Vagina (tissue), 2 donors: ENCODE measurements around the gene RALGAPA2. TPM values are rescaled to one million over a fixed set of nuclear protein-coding genes. Genes with fewer than 3 reads are reported as not detected.

Source experiments
- DNase-seq, 2 donors: peaks; one replicate each; pipeline ENCODE4 v3.0.0-alpha.2; 2017; ENCODE audit errors: extremely low spot score in 2 of 2
- H3K27ac ChIP-seq: fragments of 200-600 bp; sonication (generic); one replicate; pipeline ENCODE4 v1.5.1; 2019
- H3K27me3 ChIP-seq: fragments of 200-600 bp; sonication (generic); one replicate; pipeline ENCODE4 v1.5.1; 2019
- H3K36me3 ChIP-seq, 2 donors: fragments of 200-600 bp; sonication (generic); one replicate each; pipeline ENCODE4 v1.5.1; 2017 to 2019
- H3K4me1 ChIP-seq: fragments of 200-600 bp; sonication (generic); one replicate; pipeline ENCODE4 v1.5.1; 2019
- H3K4me3 ChIP-seq, 2 donors: fragments of 200-600 bp; sonication (generic); 1 replicate in 1 of 2; 2 replicates in 1 of 2; pipeline ENCODE4 v1.5.1; 2016 to 2019
- H3K9me3 ChIP-seq: fragments of 200-600 bp; sonication (generic); one replicate; pipeline ENCODE4 v1.5.1; 2019
- POLR2A ChIP-seq, 2 donors: fragments of 450-650 bp; IDR thresholded peaks; one replicate each; pipeline ENCODE4 v1.6.1; 2017; ENCODE audit warnings: antibody characterized with exemption in 2 of 2, mild to moderate bottlenecking in 2 of 2, moderate library complexity in 2 of 2
- POLR2AphosphoS5 ChIP-seq, 2 donors: sonication (generic); formaldehyde crosslinking; IDR thresholded peaks; one replicate each; pipeline ENCODE4 v1.9.0; 2017; ENCODE audit warnings: antibody characterized with exemption in 2 of 2, mild to moderate bottlenecking in 2 of 2, low read depth in 1 of 2; ENCODE audit not compliant: insufficient read depth in 1 of 2
- intact Hi-C: fragments of 100-400 bp; cut with DNase I; formaldehyde crosslinking; loops from one replicate; pipeline ENCODE4 v1.15.1; 2023
- total RNA-seq: library from RNA; depleted of rRNA; stranded (reverse); fragments of >200 nt; gene quantifications from one replicate; pipeline ENCODE4 v1.2.3, GENCODE V29; 2016
- TF ChIP-seq, protein P1 (sequence below), 3 experiments: fragments of 450-650 bp in 2 of 3; fragments of 200-600 bp in 1 of 3; sonication (generic) in 1 of 3; IDR thresholded peaks; one replicate each; pipeline ENCODE4 v1.5.1; 2017 to 2019; ENCODE audit warnings: antibody characterized with exemption in 3 of 3, mild to moderate bottlenecking in 2 of 3, moderate library complexity in 2 of 3

RALGAPA2 gene
- total RNA-seq, 1 donor from 2014 or later, result 31.9 TPM

DNA sequence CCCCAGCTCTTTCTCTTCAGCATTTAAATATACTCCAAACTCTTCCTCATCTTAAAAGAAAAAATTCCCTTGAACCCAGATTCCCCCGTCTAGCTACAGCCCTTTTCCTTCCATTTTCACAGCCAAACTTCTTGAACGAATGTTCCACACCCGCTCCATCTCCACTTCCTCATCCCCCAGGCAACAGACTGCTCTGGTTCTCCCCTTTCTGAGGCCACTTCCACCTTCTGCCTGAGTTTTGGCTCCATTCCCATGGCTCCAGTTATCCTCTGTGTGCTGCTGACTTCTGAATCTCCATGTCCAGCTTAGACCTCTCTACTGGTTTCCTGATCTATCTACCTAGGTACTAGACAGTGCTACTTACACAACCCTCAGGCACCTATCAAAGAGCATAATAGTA, 106.4 kb downstream of the RALGAPA2 start:
- H3K27ac ChIP-seq, result no peak overlapping the region
- no peaks in the 10 kb centered on the region for H3K36me3 ChIP-seq
- no peak overlapping the region for H3K4me3 ChIP-seq
- H3K4me1 ChIP-seq, result no peaks in the 10 kb centered on the region
- H3K27me3 ChIP-seq, result no peaks in the 10 kb centered on the region
- no peak for DNase-seq
- H3K9me3 ChIP-seq, result no peaks in the 10 kb centered on the region
- intact Hi-C loops, result no loop called here
- no peak for TF ChIP-seq POLR2AphosphoS5 (IDR thresholded peaks at IDR 0.05; ENCODE audit: insufficient read depth in 1 of 2, low read depth in 1 of 2)
- TF ChIP-seq POLR2A (IDR thresholded peaks at IDR 0.05), result no peak
- TF ChIP-seq, protein P1, sequence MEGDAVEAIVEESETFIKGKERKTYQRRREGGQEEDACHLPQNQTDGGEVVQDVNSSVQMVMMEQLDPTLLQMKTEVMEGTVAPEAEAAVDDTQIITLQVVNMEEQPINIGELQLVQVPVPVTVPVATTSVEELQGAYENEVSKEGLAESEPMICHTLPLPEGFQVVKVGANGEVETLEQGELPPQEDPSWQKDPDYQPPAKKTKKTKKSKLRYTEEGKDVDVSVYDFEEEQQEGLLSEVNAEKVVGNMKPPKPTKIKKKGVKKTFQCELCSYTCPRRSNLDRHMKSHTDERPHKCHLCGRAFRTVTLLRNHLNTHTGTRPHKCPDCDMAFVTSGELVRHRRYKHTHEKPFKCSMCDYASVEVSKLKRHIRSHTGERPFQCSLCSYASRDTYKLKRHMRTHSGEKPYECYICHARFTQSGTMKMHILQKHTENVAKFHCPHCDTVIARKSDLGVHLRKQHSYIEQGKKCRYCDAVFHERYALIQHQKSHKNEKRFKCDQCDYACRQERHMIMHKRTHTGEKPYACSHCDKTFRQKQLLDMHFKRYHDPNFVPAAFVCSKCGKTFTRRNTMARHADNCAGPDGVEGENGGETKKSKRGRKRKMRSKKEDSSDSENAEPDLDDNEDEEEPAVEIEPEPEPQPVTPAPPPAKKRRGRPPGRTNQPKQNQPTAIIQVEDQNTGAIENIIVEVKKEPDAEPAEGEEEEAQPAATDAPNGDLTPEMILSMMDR (IDR thresholded peaks at IDR 0.05), result no peak

DNA sequence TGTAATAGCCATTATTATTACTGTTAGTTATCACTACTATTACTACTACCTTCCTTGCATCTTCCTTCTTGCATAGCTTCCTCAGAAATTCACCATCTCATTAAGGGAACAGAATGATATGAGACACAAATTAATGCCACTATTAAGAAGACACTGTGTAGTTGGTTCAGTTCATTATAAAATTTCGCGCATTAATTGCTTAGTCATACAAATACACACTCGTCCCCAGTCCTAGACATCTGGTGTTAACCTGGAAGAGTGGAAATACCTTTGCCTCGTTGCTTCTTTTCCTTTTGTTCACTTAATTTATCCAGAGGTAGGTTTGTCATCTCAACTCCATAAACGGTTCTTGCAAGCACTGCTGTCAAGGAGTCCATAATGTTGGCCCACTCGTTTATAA, 107.5 kb downstream of the RALGAPA2 start:
- intact Hi-C loops, result no loop called here
- Histone ChIP-seq H3K27ac (no peak overlapping the region), H3K36me3 (peaks cover 0 to 6% of the 10 kb centered on the region in 2 donors)

DNA sequence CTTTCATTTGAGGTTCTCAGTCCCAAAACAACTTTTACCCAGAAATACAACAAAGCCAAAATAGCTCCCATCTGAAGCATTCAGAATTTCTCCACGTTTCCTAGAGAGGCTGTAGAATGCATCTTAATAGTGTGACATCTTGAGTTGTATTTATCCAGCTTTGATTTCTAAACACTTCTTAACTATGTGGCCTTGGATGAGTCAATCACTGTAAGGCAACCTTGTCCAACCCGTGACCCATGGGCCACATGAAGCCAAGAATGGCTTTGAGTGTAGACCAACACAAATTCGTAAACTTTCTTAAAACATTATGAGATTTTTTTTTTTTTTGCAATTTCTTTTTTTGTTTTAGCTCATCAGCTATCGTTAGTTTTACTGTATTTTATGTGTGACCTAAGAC, 108.1 kb downstream of the RALGAPA2 start:
- H3K4me1 ChIP-seq, result no peaks in the 10 kb centered on the region
- no peaks in the 10 kb centered on the region for H3K9me3 ChIP-seq
- TF ChIP-seq, protein P1 (IDR thresholded peaks at IDR 0.05), result no peak
- TF ChIP-seq POLR2A (IDR thresholded peaks at IDR 0.05), result no peak
- no peak for TF ChIP-seq POLR2AphosphoS5 (IDR thresholded peaks at IDR 0.05; ENCODE audit: insufficient read depth in 1 of 2, low read depth in 1 of 2)
- H3K27ac ChIP-seq, result no peak overlapping the region
- H3K36me3 ChIP-seq, result peaks cover 0 to 12% of the 10 kb centered on the region in 2 donors
- intact Hi-C loops, result no loop called here
- no peak for DNase-seq
- H3K27me3 ChIP-seq, result no peaks in the 10 kb centered on the region
- no peak overlapping the region for H3K4me3 ChIP-seq

More for the DNA sequence above, 107.5 kb downstream of the RALGAPA2 start:
- TF ChIP-seq, protein P1 (IDR thresholded peaks at IDR 0.05), result no peak
- TF ChIP-seq POLR2AphosphoS5 (IDR thresholded peaks at IDR 0.05; ENCODE audit: insufficient read depth in 1 of 2, low read depth in 1 of 2) (no peak), POLR2A (IDR thresholded peaks at IDR 0.05) (no peak)
- H3K4me3 ChIP-seq, result no peak overlapping the region
- no peaks in the 10 kb centered on the region for H3K27me3 ChIP-seq
- DNase-seq, result no peak
- no peaks in the 10 kb centered on the region for H3K4me1 ChIP-seq
- no peaks in the 10 kb centered on the region for H3K9me3 ChIP-seq

DNA sequence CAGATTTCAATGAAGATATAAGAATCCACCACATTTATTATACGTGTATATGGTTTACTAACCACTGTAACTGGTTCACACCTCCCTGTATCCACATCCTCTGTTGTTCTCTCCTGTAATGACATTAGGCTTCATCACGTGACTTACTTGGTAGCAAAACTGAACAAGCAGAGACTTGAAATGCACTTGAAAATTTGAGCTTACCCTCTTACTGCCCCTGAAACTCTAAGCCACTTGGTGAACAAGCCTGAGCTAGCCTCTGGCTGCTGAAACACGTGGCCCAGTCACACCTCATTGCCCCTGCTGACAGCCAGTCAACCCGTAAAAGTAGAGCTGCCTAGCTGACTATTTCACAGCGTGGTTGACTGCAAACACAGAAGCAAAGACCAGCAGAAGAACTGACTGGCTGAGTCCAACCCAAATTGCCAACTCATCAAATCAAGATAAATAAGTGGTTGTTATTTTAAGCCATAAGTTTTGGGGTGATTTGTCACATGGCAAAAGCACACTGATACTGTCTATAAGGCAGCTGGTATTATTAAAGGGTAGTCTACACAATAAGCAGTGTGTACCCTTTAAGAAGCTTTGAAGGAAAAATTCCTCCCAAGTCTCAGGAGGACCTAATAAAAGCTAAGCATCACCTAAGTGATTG, 109.0 kb downstream of the RALGAPA2 start:
- intact Hi-C loops, result no loop called here
- no peak overlapping the region for H3K27ac ChIP-seq
- H3K4me1 ChIP-seq, result no peaks in the 10 kb centered on the region
- peaks cover 0 to 14% of the 10 kb centered on the region in 2 donors for H3K36me3 ChIP-seq
- H3K9me3 ChIP-seq, result no peaks in the 10 kb centered on the region
- H3K4me3 ChIP-seq, result no peak overlapping the region
- no peaks in the 10 kb centered on the region for H3K27me3 ChIP-seq
- TF ChIP-seq, protein P1 (IDR thresholded peaks at IDR 0.05), result no peak
- no peak for TF ChIP-seq POLR2AphosphoS5 (IDR thresholded peaks at IDR 0.05; ENCODE audit: insufficient read depth in 1 of 2, low read depth in 1 of 2)
- TF ChIP-seq POLR2A (IDR thresholded peaks at IDR 0.05), result no peak
- DNase-seq, result no peak

DNA sequence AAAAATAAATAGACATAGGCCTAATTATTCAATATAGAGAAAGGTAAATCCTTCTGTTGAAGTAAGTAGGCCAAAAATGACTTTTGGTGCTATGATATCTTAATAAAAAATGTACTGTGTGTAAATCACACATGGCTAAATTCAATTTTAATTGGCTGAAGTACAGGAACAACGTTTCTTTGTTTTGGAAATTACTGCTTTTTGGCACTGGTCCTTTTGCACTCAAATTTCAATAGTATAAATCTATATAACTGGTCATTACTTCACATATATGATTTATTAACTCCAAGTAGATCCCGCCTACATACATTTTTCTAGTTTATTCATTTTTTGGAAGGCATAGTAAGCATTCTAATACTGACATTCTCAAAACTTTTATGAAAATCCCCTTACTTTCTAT, 114.5 kb downstream of the RALGAPA2 start:
- Histone ChIP-seq H3K27ac (no peak overlapping the region), H3K27me3 (no peaks in the 10 kb centered on the region), H3K9me3 (no peaks in the 10 kb centered on the region), H3K4me3 (no peak overlapping the region), H3K36me3 (peaks cover 0 to 14% of the 10 kb centered on the region in 2 donors), H3K4me1 (peaks cover 11% of the 10 kb centered on the region)
- no peak for DNase-seq
- TF ChIP-seq POLR2A (IDR thresholded peaks at IDR 0.05), result no peak
- TF ChIP-seq, protein P1 (IDR thresholded peaks at IDR 0.05), result no peak
- no peak for TF ChIP-seq POLR2AphosphoS5 (IDR thresholded peaks at IDR 0.05; ENCODE audit: insufficient read depth in 1 of 2, low read depth in 1 of 2)
- intact Hi-C loops, result no loop called here
